ENCODE results near the gene SCRN1. TPM values are rescaled to one million over a fixed set of nuclear protein-coding genes. Genes with fewer than 3 reads are reported as not detected.

The SCRN1 gene
- total and polyA plus RNA-seq, 2 of the 4 experiments (the other 2 are of a cell fraction) = 57.1 to 124 TPM

GRCh38 chr7:29970158-29970557 is 19.4 kb downstream of the SCRN1 start:
- peaks cover 36 to 77% of the 10 kb centered on the region in 2 experiments for H3K79me1 ChIP-seq (ENCODE audit: low read depth in 1 of 2, low read length in 2 of 2)
- H2BK20ac ChIP-seq (ENCODE audit: low read depth, low read length) = no peak overlapping the region
- H3K14ac ChIP-seq (replicated peaks; ENCODE audit: low read depth, low read length) = no peak overlapping the region
- peaks cover 60% of the 10 kb centered on the region for H4K20me1 ChIP-seq (ENCODE audit: insufficient read depth, low read length)
- H4K91ac ChIP-seq (ENCODE audit: insufficient read depth, low read depth, low read length) = no peak overlapping the region
- no peaks in the 10 kb centered on the region for H3K27me3 ChIP-seq (ENCODE audit: control insufficient read depth, insufficient read depth, low read length)
- dilution Hi-C loops (cut with HindIII; ENCODE audit: low sequenced_read_pairs, unreplicated experiment) = no loop called here
- no CpG with 5 or more reads among the region's 1 CpG for WGBS, 2 experiments (ENCODE audit: extremely low coverage in 2 of 2, insufficient read length in 1 of 2)
- CTCF ChIA-PET = no interaction called here
- H2BK120ac ChIP-seq (ENCODE audit: low read depth, low read length) = no peak overlapping the region
- TF ChIP-seq MAZ (IDR thresholded peaks at IDR 0.05; ENCODE audit: borderline replicate concordance, low read depth, low read length) (no peak), NFE2L2 (IDR thresholded peaks at IDR 0.05; ENCODE audit: low read depth, low read length) (no peak), SMC3 (IDR thresholded peaks at IDR 0.05; ENCODE audit: low read depth, low read length) (no peak), RCOR1 (IDR thresholded peaks at IDR 0.05; ENCODE audit: insufficient replicate concordance, low read length) (no peak), USF2 (IDR thresholded peaks at IDR 0.05; ENCODE audit: low read depth, low read length) (no peak), RAD21 (IDR thresholded peaks at IDR 0.05; ENCODE audit: low read length) (no peak), MAFK (IDR thresholded peaks at IDR 0.05; ENCODE audit: low read depth, low read length) (no peak), BHLHE40 (IDR thresholded peaks at IDR 0.05; ENCODE audit: low read depth, low read length) (no peak), MXI1 (IDR thresholded peaks at IDR 0.05; ENCODE audit: borderline replicate concordance, low read depth, low read length) (no peak), RFX5 (IDR thresholded peaks at IDR 0.05; ENCODE audit: low read depth, low read length) (no peak), FOS (IDR thresholded peaks at IDR 0.05; ENCODE audit: low read depth, low read length) (no peak), POLR2A (IDR thresholded peaks at IDR 0.05; ENCODE audit: low read depth, low read length) (no peak), CTCF (conservative IDR thresholded peaks at IDR 0.05; ENCODE audit: low read depth, low read length) (no peak), CHD1 (IDR thresholded peaks at IDR 0.05; ENCODE audit: low read depth, low read length) (no peak), CEBPB (IDR thresholded peaks at IDR 0.05; ENCODE audit: low read depth, low read length) (no peak), ELK1 (IDR thresholded peaks at IDR 0.05; ENCODE audit: borderline replicate concordance, low read depth, low read length) (no peak)
- no peak overlapping the region for H2AK5ac ChIP-seq (ENCODE audit: low read depth, low read length)
- in situ Hi-C loops (cut with MboI; ENCODE audit: low sequenced_read_pairs) = no loop called here
- no peak overlapping the region for H3K27ac ChIP-seq (ENCODE audit: insufficient read depth, low read length)
- H3K9me1 ChIP-seq (ENCODE audit: insufficient read depth, low read length) = peaks cover 14% of the 10 kb centered on the region
- no peaks in the 10 kb centered on the region for H3K9me3 ChIP-seq (ENCODE audit: control insufficient read depth, insufficient read depth, low read length)
- H2AFZ ChIP-seq (replicated peaks; ENCODE audit: low read length, poor library complexity) = no peak overlapping the region
- H3K23ac ChIP-seq (ENCODE audit: low read depth, low read length) = no peak overlapping the region
- H2BK5ac ChIP-seq (ENCODE audit: low read depth, low read length, poor library complexity, severe bottlenecking) = no peak overlapping the region
- intact Hi-C loops (cut with micrococcal nuclease) = no loop called here
- H3K4me1 ChIP-seq (ENCODE audit: control insufficient read depth, insufficient read depth, low read length) = peaks cover 4% of the 10 kb centered on the region; the same call in 1 of the 2 replicates
- POLR2A ChIA-PET (ENCODE audit: unreplicated experiment) = no interaction called here
- no peak overlapping the region for H4K5ac ChIP-seq (ENCODE audit: low read depth, low read length)
- no peak overlapping the region for H2BK15ac ChIP-seq (ENCODE audit: low read depth, low read length)
- peaks cover 17% of the 10 kb centered on the region for H3K36me3 ChIP-seq (ENCODE audit: control insufficient read depth, insufficient read depth, low read length)
- H3K4ac ChIP-seq (ENCODE audit: low read depth, low read length) = no peak overlapping the region
- no peak overlapping the region for H4K8ac ChIP-seq (ENCODE audit: low read depth in 2 of 2, low read length in 2 of 2)
- no peak overlapping the region for H3K56ac ChIP-seq (ENCODE audit: extremely low read depth, insufficient read depth, low read length)
- H3K4me3 ChIP-seq (ENCODE audit: insufficient read depth, low read depth, low read length) = no peak overlapping the region
- H2AK9ac ChIP-seq (replicated peaks; ENCODE audit: low read depth, low read length, poor library complexity) = no peak overlapping the region
- DNase-seq (no peak), ATAC-seq (ENCODE audit: low read depth) (no peak; the same call in 1 of the 2 replicates)
- no peak overlapping the region for H3K18ac ChIP-seq (ENCODE audit: low read depth, low read length)
- H3K4me2 ChIP-seq (ENCODE audit: low read depth, low read length) = no peak overlapping the region
- H3K9ac ChIP-seq (ENCODE audit: low read depth, low read length) = no peak overlapping the region
- BruUV-seq (replicated peaks) = no TSS peak

All from IMR-90 (cell line).